ENCODE data around the gene PDSS2. TPM values are rescaled to one million over a fixed set of nuclear protein-coding genes. Genes with fewer than 3 reads are reported as not detected.
"Not testable (repeated sequence)": the region's sequence is repeated elsewhere in the genome, so short reads cannot be mapped to it uniquely, and the experiment has no call there.

The PDSS2 gene
- total RNA-seq, 1 donor from 2014 or later = 16.2 TPM

- H3K27ac ChIP-seq = no peak overlapping the region
- no peaks in the 10 kb centered on the region for H3K36me3 ChIP-seq
- no peaks in the 10 kb centered on the region for H3K9me3 ChIP-seq
- no peak for DNase-seq
- no peak for ATAC-seq
- H3K27me3 ChIP-seq = no peaks in the 10 kb centered on the region
- H3K4me1 ChIP-seq = peaks cover 4% of the 10 kb centered on the region
- TF ChIP-seq CTCF (IDR thresholded peaks at IDR 0.05) = no peak
- H3K4me3 ChIP-seq = no peak overlapping the region
- intact Hi-C loops (cut with DNase I) = no loop called here
These were observed 24.6 kb downstream of the PDSS2 start for GRCh38 chr6:107434812-107435211.

GRCh38 chr6:107425951-107426350 lies 33.4 kb downstream of the PDSS2 start:
- H3K4me1 ChIP-seq; DNase-seq; ATAC-seq; H3K9me3 ChIP-seq; H3K4me3 ChIP-seq; H3K27ac ChIP-seq; intact Hi-C loops (cut with DNase I); H3K36me3 ChIP-seq; H3K27me3 ChIP-seq: not testable (repeated sequence)

- Histone ChIP-seq H3K9me3 (peaks cover 9% of the 10 kb centered on the region), H3K27me3 (no peaks in the 10 kb centered on the region), H3K4me3 (no peak overlapping the region), H3K36me3 (no peaks in the 10 kb centered on the region), H3K4me1 (peaks cover 6% of the 10 kb centered on the region), H3K27ac (no peak overlapping the region)
- no peak for TF ChIP-seq CTCF (IDR thresholded peaks at IDR 0.05)
- ATAC-seq (no peak), DNase-seq (no peak)
- intact Hi-C loops (cut with DNase I) = no loop called here
These were observed 35.8 kb downstream of the PDSS2 start for GRCh38 chr6:107423474-107423990.

GRCh38 chr6:107421696-107422256 lies 37.6 kb downstream of the PDSS2 start:
- intact Hi-C loops (cut with DNase I) = no loop called here
- Histone ChIP-seq H3K9me3 (peaks cover 7% of the 10 kb centered on the region), H3K27ac (no peak overlapping the region), H3K36me3 (no peaks in the 10 kb centered on the region), H3K27me3 (no peaks in the 10 kb centered on the region), H3K4me3 (no peak overlapping the region), H3K4me1 (peaks cover 6% of the 10 kb centered on the region)
- TF ChIP-seq CTCF (IDR thresholded peaks at IDR 0.05) = no peak
- no peak for DNase-seq
- no peak for ATAC-seq

GRCh38 chr6:107419733-107420132 lies 39.6 kb downstream of the PDSS2 start:
- no peak for ATAC-seq
- Histone ChIP-seq H3K4me3 (no peak overlapping the region), H3K9me3 (no peaks in the 10 kb centered on the region), H3K36me3 (no peaks in the 10 kb centered on the region), H3K4me1 (peaks cover 6% of the 10 kb centered on the region), H3K27ac (no peak overlapping the region), H3K27me3 (no peaks in the 10 kb centered on the region)
- no peak for TF ChIP-seq CTCF (IDR thresholded peaks at IDR 0.05)
- intact Hi-C loops (cut with DNase I) = no loop called here
- no peak for DNase-seq

- H3K4me1 ChIP-seq = peaks cover 11% of the 10 kb centered on the region
- no peaks in the 10 kb centered on the region for H3K9me3 ChIP-seq
- H3K27me3 ChIP-seq = no peaks in the 10 kb centered on the region
- ATAC-seq (peak; percentile 37), DNase-seq (no peak)
- intact Hi-C loops (cut with DNase I) = no loop called here
- H3K4me3 ChIP-seq = no peak overlapping the region
- no peaks in the 10 kb centered on the region for H3K36me3 ChIP-seq
- peak; percentile 12 for TF ChIP-seq CTCF (IDR thresholded peaks at IDR 0.05)
- no peak overlapping the region for H3K27ac ChIP-seq
These were observed 41.2 kb downstream of the PDSS2 start for GRCh38 chr6:107418118-107418517.
